Measurements from ENCODE around the gene SLC2A4RG.

GRCh38 chr20:63767886-63768285, 28.3 kb downstream of the SLC2A4RG start:
- TF ChIP-seq, protein P1, sequence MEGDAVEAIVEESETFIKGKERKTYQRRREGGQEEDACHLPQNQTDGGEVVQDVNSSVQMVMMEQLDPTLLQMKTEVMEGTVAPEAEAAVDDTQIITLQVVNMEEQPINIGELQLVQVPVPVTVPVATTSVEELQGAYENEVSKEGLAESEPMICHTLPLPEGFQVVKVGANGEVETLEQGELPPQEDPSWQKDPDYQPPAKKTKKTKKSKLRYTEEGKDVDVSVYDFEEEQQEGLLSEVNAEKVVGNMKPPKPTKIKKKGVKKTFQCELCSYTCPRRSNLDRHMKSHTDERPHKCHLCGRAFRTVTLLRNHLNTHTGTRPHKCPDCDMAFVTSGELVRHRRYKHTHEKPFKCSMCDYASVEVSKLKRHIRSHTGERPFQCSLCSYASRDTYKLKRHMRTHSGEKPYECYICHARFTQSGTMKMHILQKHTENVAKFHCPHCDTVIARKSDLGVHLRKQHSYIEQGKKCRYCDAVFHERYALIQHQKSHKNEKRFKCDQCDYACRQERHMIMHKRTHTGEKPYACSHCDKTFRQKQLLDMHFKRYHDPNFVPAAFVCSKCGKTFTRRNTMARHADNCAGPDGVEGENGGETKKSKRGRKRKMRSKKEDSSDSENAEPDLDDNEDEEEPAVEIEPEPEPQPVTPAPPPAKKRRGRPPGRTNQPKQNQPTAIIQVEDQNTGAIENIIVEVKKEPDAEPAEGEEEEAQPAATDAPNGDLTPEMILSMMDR (IDR thresholded peaks at IDR 0.05), result no peak
- no peak for TF ChIP-seq POLR2A (IDR thresholded peaks at IDR 0.05)
